ENCODE data around the gene RALBP1. TPM values are rescaled to one million over a fixed set of nuclear protein-coding genes. Genes with fewer than 3 reads are reported as not detected.

The RALBP1 gene
- total RNA-seq, 4 donors from 2014 or later = 92.9 to 157 (median 131) TPM

- TF ChIP-seq CTCF (IDR thresholded peaks at IDR 0.05) = no peak
- TF ChIP-seq POLR2AphosphoS5 (IDR thresholded peaks at IDR 0.05) = no peak
- TF ChIP-seq POLR2A (IDR thresholded peaks at IDR 0.05) = no peak
- no peak for TF ChIP-seq EP300 (IDR thresholded peaks at IDR 0.05)
- no peaks in the 10 kb centered on the region for H3K4me1 ChIP-seq
- no peak for ATAC-seq
- H3K9me3 ChIP-seq = no peaks in the 10 kb centered on the region
- 80% methylated on average over 1 to 5 of the region's 6 CpGs for WGBS, 2 donors (ENCODE audit: low coverage in 1 of 2)
- peaks cover 0 to 67% of the 10 kb centered on the region in 2 donors for H3K36me3 ChIP-seq
- no peak overlapping the region for H3K27ac ChIP-seq
- no peaks in the 10 kb centered on the region for H3K27me3 ChIP-seq
- no peak overlapping the region for H3K4me3 ChIP-seq
Measured at GRCh38 chr18:9546468-9546867, 71.2 kb downstream of the RALBP1 start.

- Histone ChIP-seq H3K4me3 (no peak overlapping the region), H3K36me3 (peaks cover 0 to 80% of the 10 kb centered on the region in 2 donors), H3K9me3 (peaks cover 0 to 2% (median 0%) of the 10 kb centered on the region in 3 donors), H3K27ac (no peak overlapping the region), H3K27me3 (no peaks in the 10 kb centered on the region), H3K4me1 (no peaks in the 10 kb centered on the region)
- TF ChIP-seq POLR2A (IDR thresholded peaks at IDR 0.05) (no peak), POLR2AphosphoS5 (IDR thresholded peaks at IDR 0.05) (no peak), EP300 (IDR thresholded peaks at IDR 0.05) (no peak), CTCF (IDR thresholded peaks at IDR 0.05) (no peak)
- WGBS, 2 donors (ENCODE audit: low coverage in 1 of 2) = 83 to 100% methylated on average over 2 to 5 of the region's 7 CpGs
- ATAC-seq = no peak
Measured at GRCh38 chr18:9547782-9548181, 72.5 kb downstream of the RALBP1 start.

- H3K9me3 ChIP-seq = peaks cover 0 to 3% (median 0%) of the 10 kb centered on the region in 3 donors
- H3K4me3 ChIP-seq = no peak overlapping the region
- ATAC-seq = no peak
- no peak overlapping the region for H3K27ac ChIP-seq
- H3K36me3 ChIP-seq = peaks cover 0 to 96% of the 10 kb centered on the region in 2 donors
- H3K27me3 ChIP-seq = no peaks in the 10 kb centered on the region
- 84 to 85% methylated on average over 5 to 7 of the region's 7 CpGs for WGBS, 2 donors (ENCODE audit: low coverage in 1 of 2)
- no peak for TF ChIP-seq EP300 (IDR thresholded peaks at IDR 0.05)
- no peak for TF ChIP-seq CTCF (IDR thresholded peaks at IDR 0.05)
- TF ChIP-seq POLR2AphosphoS5 (IDR thresholded peaks at IDR 0.05) = no peak
- no peak for TF ChIP-seq POLR2A (IDR thresholded peaks at IDR 0.05)
- H3K4me1 ChIP-seq = no peaks in the 10 kb centered on the region
Measured at GRCh38 chr18:9549405-9549804, 74.1 kb downstream of the RALBP1 start.

GRCh38 chr18:9550429-9550828 lies 75.1 kb downstream of the RALBP1 start:
- H3K36me3 ChIP-seq = peaks cover 0 to 100% of the 10 kb centered on the region in 2 donors
- 50 to 67% methylated on average over 3 to 4 of the region's 4 CpGs for WGBS, 2 donors (ENCODE audit: low coverage in 1 of 2)
- peaks cover 0 to 3% (median 0%) of the 10 kb centered on the region in 3 donors for H3K9me3 ChIP-seq
- H3K4me1 ChIP-seq = no peaks in the 10 kb centered on the region
- no peak for ATAC-seq
- no peaks in the 10 kb centered on the region for H3K27me3 ChIP-seq
- no peak overlapping the region for H3K4me3 ChIP-seq
- H3K27ac ChIP-seq = no peak overlapping the region
- TF ChIP-seq POLR2AphosphoS5 (IDR thresholded peaks at IDR 0.05) (no peak), CTCF (IDR thresholded peaks at IDR 0.05) (no peak), POLR2A (IDR thresholded peaks at IDR 0.05) (no peak), EP300 (IDR thresholded peaks at IDR 0.05) (no peak)

GRCh38 chr18:9552191-9552590 lies 76.9 kb downstream of the RALBP1 start:
- H3K36me3 ChIP-seq = peaks cover 4 to 100% of the 10 kb centered on the region in 2 donors
- H3K4me3 ChIP-seq = no peak overlapping the region

More at GRCh38 chr18:9552191-9552590, 76.9 kb downstream of the RALBP1 start:
- H3K4me1 ChIP-seq = no peaks in the 10 kb centered on the region
- H3K27me3 ChIP-seq = no peaks in the 10 kb centered on the region
- no peak for TF ChIP-seq POLR2AphosphoS5 (IDR thresholded peaks at IDR 0.05)
- ATAC-seq = no peak
- H3K9me3 ChIP-seq = peaks cover 0 to 3% (median 0%) of the 10 kb centered on the region in 3 donors
- 93 to 94% methylated on average over 3 of the region's 3 CpGs for WGBS, 2 donors (ENCODE audit: low coverage in 1 of 2)
- H3K27ac ChIP-seq = no peak overlapping the region
